Fibroblast of skin of left biceps (primary cell): ENCODE measurements around the gene SFMBT2.
"Not testable (repeated sequence)": the region's sequence is repeated elsewhere in the genome, so short reads cannot be mapped to it uniquely, and the experiment has no call there.

Source experiments
- DNase-seq, 2 experiments: peaks; one replicate each; pipeline ENCODE4 v3.0.0-alpha.2; 2013; ENCODE audit warnings: low read depth in 2 of 2

The SFMBT2 gene

GRCh38 chr10:7225133-7225532 lies 185.7 kb downstream of the SFMBT2 start:
- no peak for DNase-seq

- DNase-seq, result no peak
Measured at GRCh38 chr10:7218968-7219367, 191.9 kb downstream of the SFMBT2 start.

- DNase-seq, result not testable (repeated sequence)
Measured at GRCh38 chr10:7212696-7213095, 198.1 kb downstream of the SFMBT2 start.

GRCh38 chr10:7211857-7212577 lies 198.8 kb downstream of the SFMBT2 start:
- DNase-seq, result no peak

- DNase-seq, result no peak
Measured at GRCh38 chr10:7210516-7210915, 200.3 kb downstream of the SFMBT2 start.

GRCh38 chr10:7209458-7209857 lies 201.4 kb downstream of the SFMBT2 start:
- no peak for DNase-seq

GRCh38 chr10:7206412-7207100 lies 204.3 kb downstream of the SFMBT2 start:
- DNase-seq, result no peak

- DNase-seq, result no peak
Measured at GRCh38 chr10:7205656-7206055, 205.2 kb downstream of the SFMBT2 start.

GRCh38 chr10:7202793-7203355 lies 208.0 kb downstream of the SFMBT2 start:
- DNase-seq, result no peak

- DNase-seq, result peak; percentile 10
Measured at GRCh38 chr10:7199152-7199760, 211.6 kb downstream of the SFMBT2 start.

- DNase-seq, result no peak
Measured at GRCh38 chr10:7196284-7196683, 214.6 kb downstream of the SFMBT2 start.

GRCh38 chr10:7195118-7195517 lies 215.7 kb downstream of the SFMBT2 start:
- DNase-seq, result no peak

- DNase-seq, result no peak
Measured at GRCh38 chr10:7194571-7194970, 216.3 kb downstream of the SFMBT2 start.

GRCh38 chr10:7193369-7193768 lies 217.5 kb downstream of the SFMBT2 start:
- DNase-seq, result no peak

- DNase-seq, result no peak
Measured at GRCh38 chr10:7192831-7193361, 217.9 kb downstream of the SFMBT2 start.

GRCh38 chr10:7192061-7192460 lies 218.8 kb downstream of the SFMBT2 start:
- no peak for DNase-seq

- not testable (repeated sequence) for DNase-seq
Measured at GRCh38 chr10:7190772-7191171, 220.1 kb downstream of the SFMBT2 start.

- no peak for DNase-seq
Measured at GRCh38 chr10:7189909-7190308, 220.9 kb downstream of the SFMBT2 start.

GRCh38 chr10:7188456-7189050 lies 222.3 kb downstream of the SFMBT2 start:
- no peak for DNase-seq

GRCh38 chr10:7186387-7187018 lies 224.3 kb downstream of the SFMBT2 start:
- no peak for DNase-seq

GRCh38 chr10:7185367-7185690 lies 225.5 kb downstream of the SFMBT2 start:
- no peak for DNase-seq
